ENCODE data around the gene MAP2.
"Not testable (repeated sequence)": the region's sequence is repeated elsewhere in the genome, so short reads cannot be mapped to it uniquely, and the experiment has no call there.

Gene MAP2

DNA sequence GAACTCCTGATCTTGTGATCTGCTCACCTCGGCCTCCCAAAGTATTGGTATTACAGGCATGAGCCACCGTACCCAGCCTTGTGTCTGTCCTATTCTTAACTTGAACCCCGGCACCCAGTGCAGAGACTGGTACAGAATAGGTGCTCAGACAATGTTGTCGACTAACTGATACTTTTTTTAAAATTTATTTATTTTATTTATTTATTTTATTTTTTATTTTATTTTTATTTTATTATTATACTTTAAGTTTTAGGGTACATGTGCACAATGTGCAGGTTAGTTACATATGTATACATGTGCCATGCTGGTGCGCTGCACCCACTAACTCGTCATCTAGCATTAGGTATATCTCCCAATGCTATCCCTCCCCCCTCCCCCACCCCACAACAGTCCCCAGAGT is 174.4 kb downstream of the MAP2 start:
- not testable (repeated sequence) for DNase-seq

DNA sequence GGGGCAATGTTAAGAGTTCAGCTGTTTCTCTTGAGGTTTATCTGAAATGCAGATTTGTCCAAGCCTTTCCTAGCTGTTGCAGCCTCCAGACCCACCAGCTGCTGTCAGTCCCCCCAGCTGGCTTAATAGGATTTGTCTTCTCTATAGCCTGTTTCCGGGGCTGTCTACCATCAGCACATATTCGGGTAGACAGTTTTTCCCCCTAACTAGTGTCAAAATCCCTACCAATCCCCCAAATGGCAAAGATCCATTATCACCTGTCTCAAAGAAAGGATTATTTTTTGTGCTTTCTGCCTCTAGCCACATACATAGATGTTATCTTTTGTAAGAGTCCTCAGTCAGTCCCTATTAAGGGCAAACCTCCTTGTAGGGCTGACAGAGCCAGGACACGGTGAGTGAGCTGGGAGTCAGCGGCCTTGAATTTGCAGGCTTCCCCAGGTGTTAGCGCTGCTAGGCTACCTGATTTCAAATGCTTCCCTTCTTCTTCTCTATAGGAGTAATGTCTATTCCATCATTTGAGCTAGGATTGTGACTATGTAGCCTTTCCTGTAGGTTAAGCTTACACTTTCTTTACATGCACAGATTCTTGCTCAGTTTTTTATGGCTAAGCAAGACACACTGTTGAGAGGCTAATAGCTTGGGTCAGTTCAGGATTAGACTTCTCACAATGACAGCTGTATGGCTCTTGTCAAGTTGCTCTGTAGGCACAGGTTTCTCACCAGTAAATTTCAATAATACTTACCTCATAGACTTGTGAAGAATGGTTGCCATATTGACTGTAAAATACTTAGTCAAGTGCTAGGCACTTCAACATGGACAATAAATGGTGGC is 176.7 kb downstream of the MAP2 start:
- no peak for DNase-seq

DNA sequence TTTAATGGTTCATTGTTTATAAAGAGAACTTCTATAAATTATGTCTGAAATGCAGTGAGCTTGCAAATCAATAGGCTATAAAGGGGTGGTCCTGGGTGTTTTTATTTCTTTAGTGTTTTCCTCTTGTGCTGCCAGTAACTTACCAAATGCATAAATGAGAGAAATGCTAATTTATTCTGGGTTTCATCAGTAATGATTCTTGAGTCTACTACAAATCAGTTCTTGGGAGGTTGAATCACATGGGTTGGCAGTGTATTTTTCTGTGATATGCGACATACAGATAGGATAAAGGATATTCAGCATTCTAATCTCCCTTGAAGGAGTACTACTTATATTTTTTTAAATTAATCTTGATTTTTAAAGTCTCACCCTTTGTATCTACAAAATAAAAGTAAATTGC is 177.7 kb downstream of the MAP2 start:
- DNase-seq, result no peak

DNA sequence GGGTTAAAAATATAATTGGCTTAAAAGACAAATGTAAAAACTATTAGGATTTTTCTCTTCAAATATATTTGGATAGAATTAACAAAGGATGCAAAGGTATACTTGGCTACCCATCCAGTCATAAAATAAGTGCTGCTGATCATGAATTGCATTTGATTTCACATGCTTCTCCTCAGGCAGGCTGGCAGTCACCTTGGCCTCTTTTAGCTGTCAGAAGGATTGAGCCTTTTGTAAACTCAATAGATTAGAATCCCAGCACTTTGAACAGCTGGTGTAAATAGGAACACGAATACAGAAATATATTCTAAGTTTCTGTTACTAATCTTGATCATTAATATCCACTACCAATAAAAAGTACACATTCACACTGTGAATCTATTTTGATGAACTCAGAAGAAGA is 178.4 kb downstream of the MAP2 start:
- DNase-seq, result no peak

DNA sequence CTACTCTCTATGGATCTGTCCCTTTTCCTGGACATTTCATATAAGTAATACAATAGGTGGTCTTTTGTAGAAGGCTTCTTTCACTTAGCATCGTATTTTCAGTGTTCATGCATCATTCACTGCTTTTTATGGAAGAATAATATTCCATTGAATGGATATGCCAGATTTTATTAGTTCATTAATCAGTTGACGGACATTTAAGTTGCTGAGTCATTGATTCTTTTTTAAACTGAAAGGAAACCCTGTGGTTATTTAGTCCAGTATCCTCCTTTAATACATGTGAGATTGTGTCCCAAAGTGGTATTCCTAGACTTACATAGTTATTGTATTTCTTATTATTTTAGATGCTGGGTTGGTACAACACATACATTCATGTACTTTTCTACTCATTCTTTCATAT is 185.7 kb downstream of the MAP2 start:
- DNase-seq, result no peak

DNA sequence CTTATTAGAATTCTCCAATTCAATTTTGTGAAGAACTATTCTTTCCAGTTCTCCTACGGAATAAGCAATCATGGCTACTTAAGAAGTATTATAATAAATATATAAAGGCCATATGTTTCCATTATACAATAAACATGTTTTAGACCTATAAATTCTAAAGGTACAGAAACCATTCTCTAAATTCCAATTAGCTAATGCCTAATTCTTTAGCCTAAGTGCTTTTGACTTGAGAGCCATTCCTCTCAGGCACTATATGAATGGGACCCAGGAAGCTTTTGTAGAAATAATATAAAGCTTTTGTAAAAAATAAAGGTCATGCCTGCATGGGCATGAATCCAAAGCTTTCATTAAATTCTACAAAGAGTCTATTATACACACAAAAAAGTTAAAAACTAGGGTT is 186.8 kb downstream of the MAP2 start:
- no peak for DNase-seq

DNA sequence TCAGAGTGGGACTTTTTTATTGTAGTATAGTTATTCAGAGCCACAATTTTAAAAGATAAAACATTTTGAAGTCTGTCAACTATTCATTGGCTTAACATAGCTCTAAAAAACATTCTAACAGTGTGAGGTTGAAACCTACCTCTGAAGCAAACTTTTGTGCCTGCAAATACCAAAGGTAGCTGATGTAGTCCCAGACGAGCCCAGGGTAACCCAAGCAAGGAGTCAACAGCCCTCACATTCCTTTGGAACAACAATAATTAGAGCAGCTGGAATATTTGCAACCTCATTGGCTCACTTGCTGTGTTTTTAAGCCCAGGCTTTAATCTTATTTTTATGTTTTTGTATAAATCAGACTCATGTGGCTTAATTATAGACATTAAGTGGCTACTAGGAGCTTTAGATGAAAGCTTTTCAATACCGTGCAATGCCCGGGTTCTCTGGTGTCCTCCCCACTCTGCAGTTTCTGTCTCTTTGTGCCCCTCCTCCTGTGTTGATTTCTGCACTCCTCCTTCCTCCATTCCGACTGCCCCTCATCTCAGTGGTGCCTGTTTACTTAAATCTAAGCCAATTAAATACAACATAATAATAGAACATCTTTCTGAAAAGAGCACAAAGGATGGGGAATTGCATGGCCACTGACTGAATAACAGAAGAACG is 189.9 kb downstream of the MAP2 start:
- no peak for DNase-seq

DNA sequence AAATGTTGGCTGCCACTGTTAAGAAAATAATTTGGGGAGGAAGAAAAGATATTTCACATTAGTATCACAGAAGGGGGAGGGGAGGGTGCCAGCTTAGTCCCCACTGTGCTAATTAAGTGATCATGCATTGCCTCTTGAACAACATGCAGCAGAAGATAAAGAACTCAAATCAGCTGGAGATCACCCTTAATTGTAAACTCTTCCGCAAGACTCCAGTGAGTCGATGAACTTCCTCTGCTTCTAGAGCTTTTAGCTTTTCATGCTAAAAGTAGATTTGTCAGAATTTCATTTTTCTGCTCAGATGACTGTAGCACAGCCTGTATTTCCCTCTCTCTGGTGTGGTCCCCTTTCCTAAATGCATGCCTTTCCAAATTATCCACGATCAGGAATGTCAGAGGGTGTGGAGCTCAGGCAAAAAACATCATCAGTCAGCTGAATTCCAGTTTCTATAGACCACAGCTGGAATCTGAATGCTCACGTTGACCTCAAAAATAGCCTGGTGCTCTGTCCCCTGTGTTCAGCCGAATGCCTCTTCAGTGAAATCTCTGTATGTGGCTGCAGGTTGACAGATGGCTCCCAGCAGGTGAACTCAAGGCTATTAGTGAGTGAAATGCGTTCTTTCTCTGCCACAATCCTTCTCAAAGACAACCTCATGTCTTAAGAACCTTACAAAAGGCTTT is 191.0 kb downstream of the MAP2 start:
- DNase-seq, result peak; percentile 19

DNA sequence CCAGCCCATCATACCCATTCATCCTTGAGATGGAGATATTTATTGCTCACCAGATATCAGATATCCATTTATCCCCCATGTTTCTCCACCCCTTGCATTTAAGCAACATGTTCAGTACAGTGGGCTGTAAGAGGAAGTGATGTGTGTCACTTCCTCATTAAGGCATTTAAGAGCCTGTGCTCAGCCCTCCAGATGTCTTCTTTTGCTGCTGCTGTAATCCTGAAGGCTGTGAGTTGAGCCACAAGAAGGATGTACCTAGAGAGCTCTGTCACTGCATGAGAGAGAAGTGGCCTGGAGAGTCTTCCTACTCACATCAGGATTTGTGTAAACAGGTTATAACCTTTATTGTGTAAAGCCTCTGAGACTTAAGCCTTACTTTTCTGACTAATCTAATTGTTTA is 195.9 kb downstream of the MAP2 start:
- DNase-seq, result peak; percentile 99

DNA sequence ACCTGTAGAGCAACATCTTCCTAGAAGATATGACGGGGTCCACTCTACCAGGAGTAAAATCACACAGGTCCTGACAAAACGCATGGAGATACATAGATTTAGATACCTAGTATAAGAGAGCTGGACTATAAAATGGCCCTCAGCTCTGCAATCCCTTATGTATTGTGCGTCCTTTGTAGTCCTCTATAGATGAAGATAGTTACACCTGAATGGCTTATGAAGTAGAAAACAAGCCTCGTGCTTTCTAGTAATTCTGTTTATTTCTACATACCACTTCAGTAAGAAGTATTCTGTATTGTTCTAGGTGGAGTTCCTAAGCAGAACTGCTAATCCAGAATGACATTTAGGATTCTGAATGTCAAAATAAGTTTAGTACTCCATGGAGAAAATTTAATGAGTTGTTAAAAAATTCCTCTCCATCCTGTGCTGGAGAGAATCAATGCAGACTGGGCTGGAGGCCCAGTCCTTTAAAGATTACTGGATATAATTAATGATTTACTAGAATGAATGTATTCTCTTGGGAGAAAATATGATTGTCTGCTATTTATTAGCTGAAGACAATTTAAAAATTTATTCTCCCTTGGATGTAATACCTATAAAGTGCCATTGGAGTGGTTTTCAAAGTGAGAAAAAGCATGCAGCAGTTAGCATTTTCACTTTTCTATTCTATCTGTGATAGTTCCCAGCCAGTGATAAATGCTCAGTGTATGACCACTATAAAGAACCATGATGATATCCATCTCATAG is 200.5 kb downstream of the MAP2 start:
- DNase-seq, result no peak

DNA sequence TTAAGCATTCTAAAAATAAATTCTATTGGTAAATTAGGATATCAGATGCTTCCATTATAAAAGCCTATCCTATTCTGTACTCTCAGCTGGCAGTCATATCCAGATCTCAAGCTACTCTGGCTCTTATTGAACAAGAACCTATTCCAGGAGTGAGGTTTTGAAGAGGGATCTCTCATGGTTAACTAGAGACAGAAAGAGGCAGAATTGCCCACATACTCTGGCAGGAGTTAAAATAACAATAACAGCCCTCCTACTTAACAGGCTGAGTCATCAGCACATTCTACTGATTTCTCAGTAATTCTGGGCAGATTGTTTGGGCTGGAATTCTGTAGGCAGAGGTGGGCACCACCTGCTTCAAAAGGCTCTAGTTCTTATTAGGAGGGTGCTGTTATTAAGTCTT is 205.8 kb downstream of the MAP2 start:
- no peak for DNase-seq

DNA sequence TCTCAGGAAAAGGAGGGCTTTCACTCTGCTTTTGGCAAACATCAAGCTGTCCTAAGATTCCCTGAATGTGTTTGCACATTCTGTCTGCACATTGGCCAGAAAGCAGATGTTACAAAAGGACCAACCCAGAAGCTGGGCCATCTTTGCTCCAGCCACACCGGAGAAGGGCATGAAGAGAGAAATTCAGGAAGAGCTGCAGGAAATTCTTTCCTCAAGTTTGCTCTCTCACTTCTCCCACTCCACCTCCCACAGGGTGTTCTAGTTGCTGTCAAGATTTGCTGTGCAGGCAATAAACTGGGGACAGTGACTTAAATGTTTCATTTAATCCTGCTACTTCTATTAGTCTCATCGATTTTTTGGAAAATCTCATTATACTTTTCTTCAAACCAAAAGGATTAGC is 210.1 kb downstream of the MAP2 start:
- no peak for DNase-seq

DNA sequence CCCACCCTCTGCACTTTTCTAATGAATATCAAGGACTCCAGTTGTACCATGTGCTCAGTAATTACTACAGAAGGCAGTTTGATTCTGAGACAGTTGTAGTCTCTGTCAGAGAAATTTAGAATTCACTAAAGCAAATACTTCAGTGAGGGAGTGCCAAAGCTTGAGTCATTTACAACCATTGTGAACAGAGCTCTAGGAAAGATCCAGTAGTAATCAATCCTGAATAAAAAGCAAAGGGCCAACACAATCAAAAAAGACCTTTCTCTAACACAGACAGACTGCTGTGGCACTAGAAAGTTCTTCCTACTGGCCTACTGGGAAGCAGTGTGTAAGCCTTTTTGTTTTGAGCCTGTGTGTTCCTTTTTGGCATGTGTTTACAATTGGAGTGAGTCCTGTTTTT is 212.2 kb downstream of the MAP2 start:
- DNase-seq, result no peak

DNA sequence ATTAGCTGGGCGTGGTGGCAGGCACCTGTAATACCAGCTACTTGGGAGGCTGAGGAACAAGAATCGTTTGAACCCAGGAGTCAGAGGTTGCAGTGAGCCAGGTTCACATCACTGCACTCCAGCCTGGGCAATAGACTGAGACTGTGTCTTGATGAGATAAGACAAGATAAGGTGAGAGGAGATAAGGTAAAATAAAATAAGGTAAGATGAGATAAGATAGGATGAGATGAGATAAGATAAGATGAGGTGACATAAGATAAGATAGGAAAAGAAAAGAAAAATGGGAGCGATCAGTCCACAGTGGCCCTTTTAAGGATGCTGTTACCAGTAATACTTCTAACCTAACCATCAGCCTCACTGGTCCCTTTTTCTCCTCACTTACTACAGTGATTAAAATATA is 213.4 kb downstream of the MAP2 start:
- no peak for DNase-seq

DNA sequence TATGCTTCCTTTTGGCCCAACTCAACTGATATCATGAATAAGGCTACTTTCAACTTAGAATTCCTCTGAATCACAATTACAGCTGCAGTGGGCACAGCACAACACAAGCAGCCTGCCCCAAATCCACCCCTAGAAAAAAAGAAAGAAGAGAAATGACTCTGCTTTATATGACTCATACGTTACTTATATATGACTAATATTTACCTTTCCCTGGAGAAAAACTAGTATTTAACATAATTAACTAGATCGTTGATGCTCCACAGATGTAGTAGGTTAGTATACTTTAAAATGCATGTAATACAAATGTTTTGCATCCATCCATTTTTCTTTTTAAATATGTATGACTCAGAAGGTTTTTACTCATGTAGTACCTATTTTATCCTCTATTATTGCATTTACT is 214.5 kb downstream of the MAP2 start:
- DNase-seq, result no peak

DNA sequence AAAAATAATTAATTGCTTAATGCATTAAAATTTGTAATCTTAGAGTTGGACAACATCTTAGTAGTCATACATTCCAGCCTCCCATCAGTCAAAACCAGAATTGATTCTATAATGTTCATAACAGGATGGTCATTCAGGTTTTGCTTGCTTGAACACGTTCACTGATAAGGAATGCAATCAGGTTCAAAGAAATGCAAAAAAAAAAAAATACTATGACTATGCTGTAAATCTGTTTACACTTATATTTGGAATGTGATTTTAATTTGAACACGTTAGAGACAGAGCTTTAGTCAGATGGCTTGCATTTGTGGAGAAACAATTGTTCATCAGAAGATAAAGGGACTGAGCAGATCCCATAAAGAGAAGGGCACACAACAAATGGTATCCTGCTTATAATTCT is 216.5 kb downstream of the MAP2 start:
- no peak for DNase-seq

DNA sequence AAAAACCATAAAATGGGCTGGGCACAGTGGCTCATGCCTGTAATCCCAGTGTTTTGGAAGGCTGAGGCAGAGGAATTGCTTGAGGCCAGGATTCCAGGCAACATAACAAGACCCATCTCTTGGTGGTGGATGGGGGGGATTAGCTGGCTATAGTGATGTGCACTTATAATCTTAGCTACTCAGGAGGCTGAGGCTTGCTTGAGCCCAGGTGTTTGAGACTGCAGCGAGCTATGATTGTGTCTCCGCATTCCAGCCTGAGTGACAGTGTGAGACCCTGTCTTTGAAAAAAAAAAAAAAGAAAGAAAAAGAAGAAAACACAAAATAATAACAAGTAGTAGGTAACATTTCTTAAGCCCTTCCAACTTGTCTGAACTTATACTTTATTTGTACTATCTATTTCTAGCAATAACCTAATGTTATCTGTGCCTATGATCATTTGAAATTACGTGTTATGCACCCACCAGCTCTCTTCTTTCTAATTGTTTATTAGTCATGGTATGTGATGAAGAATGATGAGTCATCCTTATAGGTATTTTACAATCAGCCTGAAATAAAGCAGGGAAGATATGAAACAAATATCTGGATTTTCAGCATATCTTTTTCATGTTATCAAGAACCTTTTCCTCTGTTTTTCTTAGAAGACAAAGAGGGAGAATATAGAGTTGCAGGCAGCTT is 218.4 kb downstream of the MAP2 start:
- DNase-seq, result no peak

DNA sequence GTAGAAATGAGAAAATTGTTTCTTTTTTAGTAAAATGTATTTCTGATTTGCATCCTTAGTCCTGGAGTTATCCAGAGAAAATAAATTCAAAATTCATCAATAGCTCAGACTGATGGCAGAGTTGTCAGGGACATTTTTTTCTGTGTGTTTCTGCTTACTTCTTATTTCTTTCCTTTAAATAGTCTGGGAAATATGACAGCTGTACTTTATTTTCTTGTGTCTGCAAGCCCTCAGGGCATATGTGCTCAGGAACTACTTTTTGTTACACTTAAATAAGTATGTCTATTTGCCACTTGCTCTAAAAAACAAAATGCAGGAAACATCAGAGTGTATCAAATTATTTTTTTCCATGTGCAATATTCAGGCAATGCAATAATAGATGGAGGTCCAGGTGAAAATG is 221.0 kb downstream of the MAP2 start:
- no peak for DNase-seq

DNA sequence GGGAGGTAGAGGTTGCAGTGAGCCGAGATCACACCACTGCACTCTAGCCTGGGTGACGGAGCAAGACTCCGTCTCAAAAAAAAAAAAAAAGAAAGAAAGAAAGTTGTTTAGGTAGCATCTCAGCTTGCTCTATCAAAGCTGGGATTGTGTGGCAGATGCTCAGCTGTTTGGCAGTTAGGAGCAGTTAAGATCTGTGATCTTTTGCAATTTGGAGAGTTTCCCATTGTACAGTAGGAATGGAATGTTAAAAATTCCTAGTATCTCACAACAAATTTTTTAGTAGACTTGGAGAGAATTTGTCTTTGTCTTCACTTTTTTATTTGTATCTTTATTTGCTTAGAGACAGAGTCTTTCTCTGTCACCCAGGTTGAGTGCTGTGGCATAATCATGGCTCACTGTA is 224.9 kb downstream of the MAP2 start:
- no peak for DNase-seq

DNA sequence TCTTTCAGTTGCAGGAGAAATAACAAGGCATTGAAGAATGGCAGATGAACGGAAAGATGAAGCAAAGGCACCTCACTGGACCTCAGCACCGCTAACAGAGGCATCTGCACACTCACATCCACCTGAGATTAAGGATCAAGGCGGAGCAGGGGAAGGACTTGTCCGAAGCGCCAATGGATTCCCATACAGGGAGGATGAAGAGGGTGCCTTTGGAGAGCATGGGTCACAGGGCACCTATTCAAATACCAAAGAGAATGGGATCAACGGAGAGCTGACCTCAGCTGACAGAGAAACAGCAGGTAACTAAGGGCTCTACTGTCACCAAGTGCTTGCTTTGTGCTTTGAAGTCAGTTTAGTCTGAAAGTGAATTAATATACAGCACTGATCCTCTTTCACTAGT is 229.3 kb downstream of the MAP2 start:
- DNase-seq, result no peak

DNA sequence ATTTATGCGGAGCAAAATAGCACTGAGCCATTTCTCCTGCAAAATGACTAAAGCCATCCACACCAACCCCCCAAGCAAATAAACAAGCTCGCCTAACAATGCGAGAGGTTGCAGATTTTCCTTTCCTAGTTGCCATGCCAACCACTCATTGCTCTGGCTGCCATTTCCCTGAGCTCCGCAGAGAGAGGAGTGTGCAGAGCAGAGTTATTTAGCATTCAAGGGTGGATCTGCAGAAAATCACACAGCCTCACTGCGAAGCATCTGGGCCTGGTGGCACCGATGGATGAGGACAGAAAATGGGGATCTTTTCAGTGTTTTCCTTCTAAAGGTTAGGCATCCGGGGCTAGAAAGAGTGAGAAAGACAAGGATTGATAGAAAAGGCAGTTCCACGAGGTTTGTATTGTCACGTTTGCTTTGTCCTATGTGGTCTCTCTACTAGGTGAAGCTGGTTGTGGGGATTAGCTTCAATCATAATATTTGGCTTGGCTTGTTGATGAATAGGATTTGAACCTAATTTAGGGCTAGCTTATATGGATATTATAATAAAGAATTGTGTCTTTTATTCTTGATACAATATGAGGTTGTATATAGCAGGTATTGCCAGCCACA is 237.5 kb downstream of the MAP2 start:
- DNase-seq, result no peak

DNA sequence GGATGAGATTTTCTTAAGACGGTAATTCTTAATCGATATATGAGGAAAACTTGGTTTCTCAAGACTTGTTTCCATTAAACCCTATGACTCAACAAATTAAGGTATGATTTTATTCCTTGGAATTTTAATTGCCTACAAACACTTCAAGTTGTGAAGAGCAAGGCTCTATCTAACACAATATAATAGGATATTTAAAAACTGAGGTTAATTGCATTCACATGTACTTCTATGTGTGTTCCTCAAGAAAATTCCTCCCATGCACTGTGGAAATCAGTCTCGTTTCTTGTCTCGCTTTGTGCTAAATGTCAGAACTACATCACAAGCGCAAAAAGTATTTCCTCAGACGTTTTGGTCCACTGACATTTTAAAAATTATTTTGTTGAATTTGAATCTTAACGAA is 238.2 kb downstream of the MAP2 start:
- no peak for DNase-seq

Measured in MV-4-11 (cell line).